Measurements from ENCODE around the gene SYNGR3.

DNA sequence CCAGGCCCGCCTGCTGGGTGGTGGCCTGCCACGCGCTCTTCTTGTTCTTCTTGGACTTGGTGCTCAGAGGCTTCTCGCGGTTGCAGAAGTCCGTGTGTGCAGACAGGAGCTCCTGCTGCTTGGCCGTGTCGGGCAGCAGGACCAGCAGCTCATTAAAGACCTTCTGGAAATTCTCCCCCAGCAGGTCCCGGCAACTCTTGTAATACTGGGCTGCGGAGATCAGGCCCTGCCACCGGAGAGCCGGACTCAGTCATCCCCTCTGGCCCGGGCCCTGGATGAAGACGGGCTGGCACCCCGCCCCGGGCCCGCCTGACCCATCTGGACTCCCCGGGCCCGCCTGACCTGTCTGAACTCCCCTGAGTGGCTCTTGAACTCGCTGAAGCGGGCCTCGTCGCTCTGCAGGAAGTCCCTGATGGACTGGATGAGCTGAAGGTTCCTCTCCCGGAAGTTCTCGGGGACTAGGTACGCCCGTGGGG lies 8.6 kb downstream of the SYNGR3 start:
- TF ChIP-seq, protein P1, sequence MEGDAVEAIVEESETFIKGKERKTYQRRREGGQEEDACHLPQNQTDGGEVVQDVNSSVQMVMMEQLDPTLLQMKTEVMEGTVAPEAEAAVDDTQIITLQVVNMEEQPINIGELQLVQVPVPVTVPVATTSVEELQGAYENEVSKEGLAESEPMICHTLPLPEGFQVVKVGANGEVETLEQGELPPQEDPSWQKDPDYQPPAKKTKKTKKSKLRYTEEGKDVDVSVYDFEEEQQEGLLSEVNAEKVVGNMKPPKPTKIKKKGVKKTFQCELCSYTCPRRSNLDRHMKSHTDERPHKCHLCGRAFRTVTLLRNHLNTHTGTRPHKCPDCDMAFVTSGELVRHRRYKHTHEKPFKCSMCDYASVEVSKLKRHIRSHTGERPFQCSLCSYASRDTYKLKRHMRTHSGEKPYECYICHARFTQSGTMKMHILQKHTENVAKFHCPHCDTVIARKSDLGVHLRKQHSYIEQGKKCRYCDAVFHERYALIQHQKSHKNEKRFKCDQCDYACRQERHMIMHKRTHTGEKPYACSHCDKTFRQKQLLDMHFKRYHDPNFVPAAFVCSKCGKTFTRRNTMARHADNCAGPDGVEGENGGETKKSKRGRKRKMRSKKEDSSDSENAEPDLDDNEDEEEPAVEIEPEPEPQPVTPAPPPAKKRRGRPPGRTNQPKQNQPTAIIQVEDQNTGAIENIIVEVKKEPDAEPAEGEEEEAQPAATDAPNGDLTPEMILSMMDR (IDR thresholded peaks at IDR 0.05; ENCODE audit: insufficient read depth, low read length, poor library complexity, severe bottlenecking): no peak
- no peak for TF ChIP-seq EZH2phosphoT487 (conservative IDR thresholded peaks at IDR 0.05; ENCODE audit: low read length)

Data from SU-DHL-6 (cell line).